Measurements from ENCODE around the gene FIGNL2. TPM values are rescaled to one million over a fixed set of nuclear protein-coding genes. Genes with fewer than 3 reads are reported as not detected.
A peak's percentile ranks its signal among the peaks of the same experiment; 100 is the strongest.

The FIGNL2 gene
- total RNA-seq, 1 donor from 2014 or later: not detected

DNA sequence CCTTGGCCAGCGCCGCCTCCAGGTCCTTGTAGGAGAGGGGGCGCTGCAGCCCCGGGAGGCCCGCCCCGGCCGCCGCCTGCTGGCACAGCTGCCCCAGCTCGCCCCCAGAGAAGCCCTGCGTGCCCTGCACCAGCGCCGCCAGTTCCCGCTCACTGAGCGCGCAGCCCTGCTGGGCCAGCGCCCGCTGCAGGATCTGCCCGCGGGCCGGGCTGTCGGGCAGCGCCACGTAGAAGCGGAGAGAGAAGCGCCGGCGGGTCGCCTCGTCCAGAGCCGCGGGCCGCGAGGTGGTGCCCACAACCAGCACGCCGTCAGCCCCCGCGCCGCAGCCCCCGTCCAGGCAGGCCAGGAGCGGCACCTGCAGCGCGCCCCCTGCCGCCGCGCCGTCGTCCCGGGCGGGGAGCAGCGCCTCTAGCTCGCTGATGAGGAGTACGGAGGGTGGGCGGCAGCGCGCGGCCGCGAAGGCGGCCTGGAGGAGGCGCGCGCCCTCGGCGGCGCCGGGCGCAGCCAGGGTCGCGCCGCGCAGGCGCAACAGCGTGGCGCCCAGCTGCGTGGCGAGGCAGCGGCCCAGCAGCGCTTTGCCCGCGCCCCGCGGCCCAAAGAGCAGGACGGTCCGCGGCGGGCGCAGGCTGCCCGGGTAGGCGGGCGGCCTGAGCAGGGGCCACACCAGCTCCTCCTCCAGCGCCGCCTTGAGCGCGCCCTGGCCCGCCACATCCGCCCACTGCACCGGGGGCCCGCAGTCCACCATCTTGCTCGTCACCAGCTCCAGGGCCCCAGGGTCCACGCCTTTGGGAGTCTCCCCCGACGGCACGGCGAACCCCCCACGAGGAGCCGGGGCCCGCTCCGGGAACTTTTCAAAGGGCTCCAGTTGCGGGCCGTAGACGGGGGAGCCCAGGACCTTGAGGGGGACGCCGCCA is 27.7 kb downstream of the FIGNL2 start:
- H3K27ac ChIP-seq: peak overlapping the region; percentile 50
- H3K27me3 ChIP-seq: no peaks in the 10 kb centered on the region
- no peaks in the 10 kb centered on the region for H3K9me3 ChIP-seq
- TF ChIP-seq POLR2AphosphoS5 (IDR thresholded peaks at IDR 0.05; ENCODE audit: insufficient read depth in 1 of 2, low read depth in 1 of 2) (no peak), POLR2A (IDR thresholded peaks at IDR 0.05) (no peak)
- TF ChIP-seq, protein P1, sequence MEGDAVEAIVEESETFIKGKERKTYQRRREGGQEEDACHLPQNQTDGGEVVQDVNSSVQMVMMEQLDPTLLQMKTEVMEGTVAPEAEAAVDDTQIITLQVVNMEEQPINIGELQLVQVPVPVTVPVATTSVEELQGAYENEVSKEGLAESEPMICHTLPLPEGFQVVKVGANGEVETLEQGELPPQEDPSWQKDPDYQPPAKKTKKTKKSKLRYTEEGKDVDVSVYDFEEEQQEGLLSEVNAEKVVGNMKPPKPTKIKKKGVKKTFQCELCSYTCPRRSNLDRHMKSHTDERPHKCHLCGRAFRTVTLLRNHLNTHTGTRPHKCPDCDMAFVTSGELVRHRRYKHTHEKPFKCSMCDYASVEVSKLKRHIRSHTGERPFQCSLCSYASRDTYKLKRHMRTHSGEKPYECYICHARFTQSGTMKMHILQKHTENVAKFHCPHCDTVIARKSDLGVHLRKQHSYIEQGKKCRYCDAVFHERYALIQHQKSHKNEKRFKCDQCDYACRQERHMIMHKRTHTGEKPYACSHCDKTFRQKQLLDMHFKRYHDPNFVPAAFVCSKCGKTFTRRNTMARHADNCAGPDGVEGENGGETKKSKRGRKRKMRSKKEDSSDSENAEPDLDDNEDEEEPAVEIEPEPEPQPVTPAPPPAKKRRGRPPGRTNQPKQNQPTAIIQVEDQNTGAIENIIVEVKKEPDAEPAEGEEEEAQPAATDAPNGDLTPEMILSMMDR (IDR thresholded peaks at IDR 0.05): no peak
- DNase-seq (ENCODE audit: extremely low spot score in 2 of 2): no peak
- H3K36me3 ChIP-seq: no peaks in the 10 kb centered on the region
- H3K4me3 ChIP-seq: peak overlapping the region; percentile 49 to 56
- intact Hi-C loops (cut with DNase I): no loop called here
- peaks cover 16% of the 10 kb centered on the region for H3K4me1 ChIP-seq

DNA sequence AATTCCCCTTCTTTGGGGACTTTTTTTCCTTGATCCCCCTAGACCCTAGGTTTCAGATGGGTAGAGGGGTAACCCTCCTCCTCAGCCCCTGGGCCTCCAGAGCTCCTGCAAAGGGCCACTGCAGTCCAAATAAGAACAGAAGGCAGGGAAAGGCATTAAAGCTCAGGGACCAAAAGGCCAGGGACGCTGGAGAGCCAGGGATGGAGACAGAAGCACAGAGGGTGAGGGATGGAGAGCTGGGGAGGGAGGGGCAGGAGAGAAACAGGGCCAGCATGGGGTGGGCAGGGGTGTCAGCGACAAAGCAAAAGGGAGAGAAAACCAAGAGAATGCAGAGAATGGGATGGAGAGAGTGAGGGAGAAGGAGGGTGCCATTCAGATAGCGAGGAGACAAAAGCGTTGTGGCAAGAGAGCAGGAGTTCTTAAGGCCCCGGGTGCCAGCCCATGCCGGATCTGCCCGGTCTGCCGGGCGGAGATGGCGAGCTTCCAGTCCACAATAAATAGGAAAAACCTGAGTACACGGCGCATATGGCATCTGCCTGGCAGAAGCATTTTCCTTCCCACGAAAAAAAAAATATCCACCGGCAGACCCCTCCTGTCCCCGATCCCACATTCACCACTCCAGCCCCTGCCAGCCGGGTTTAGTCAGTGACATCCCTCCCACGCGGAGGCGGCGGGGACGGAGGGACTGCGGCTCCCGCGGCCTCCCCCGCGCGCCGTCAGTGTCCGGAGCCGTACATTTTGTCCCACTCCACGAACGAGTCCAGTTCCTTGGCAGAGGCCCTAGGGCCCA is 28.6 kb downstream of the FIGNL2 start:
- H3K4me3 ChIP-seq: peak overlapping the region; percentile 49 to 56
- TF ChIP-seq, protein P1 (IDR thresholded peaks at IDR 0.05): no peak
- H3K36me3 ChIP-seq: no peaks in the 10 kb centered on the region
- no peaks in the 10 kb centered on the region for H3K27me3 ChIP-seq
- peaks cover 18% of the 10 kb centered on the region for H3K4me1 ChIP-seq
- H3K27ac ChIP-seq: peak overlapping the region; percentile 50
- intact Hi-C loops (cut with DNase I): no loop called here
- DNase-seq (ENCODE audit: extremely low spot score in 2 of 2): no peak
- H3K9me3 ChIP-seq: no peaks in the 10 kb centered on the region

DNA sequence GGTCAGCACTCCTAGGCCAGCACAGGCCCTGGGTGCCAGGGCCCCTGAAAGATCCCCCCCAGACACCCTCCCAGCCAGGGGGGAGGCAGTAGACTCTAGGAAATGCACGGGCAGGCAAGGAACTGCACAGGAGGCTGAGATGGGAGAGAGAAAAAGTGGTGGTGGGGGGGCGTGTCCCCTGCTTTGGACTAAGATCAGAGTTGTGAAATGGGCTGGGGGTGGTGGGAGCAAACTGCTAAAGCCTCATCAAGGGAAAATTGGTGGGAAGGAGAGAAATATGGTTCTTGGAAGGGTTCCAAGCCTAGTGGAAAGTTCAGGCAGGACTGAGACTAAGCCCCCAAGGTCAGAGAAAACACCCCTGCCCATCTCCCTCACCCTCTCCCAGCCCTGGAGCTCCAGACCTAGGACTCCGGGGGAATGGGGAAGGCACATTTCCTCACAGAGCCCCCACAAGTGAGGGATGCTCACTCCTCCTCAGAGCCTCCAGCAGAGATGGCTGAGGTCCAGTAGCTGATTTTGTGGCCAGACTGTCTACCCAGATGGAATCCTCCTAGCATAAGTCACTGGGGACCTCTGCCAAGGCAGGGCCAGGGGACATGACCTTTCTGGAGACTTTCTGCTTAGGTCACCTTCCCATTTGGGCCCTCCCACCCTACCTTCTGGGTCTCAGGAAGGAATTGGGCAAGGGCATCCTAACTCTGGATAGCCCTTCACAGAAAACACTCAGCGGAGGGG is 29.8 kb downstream of the FIGNL2 start:
- no peak overlapping the region for H3K27ac ChIP-seq
- intact Hi-C loops (cut with DNase I): no loop called here
- TF ChIP-seq POLR2A (IDR thresholded peaks at IDR 0.05) (no peak), POLR2AphosphoS5 (IDR thresholded peaks at IDR 0.05; ENCODE audit: insufficient read depth in 1 of 2, low read depth in 1 of 2) (no peak)
- TF ChIP-seq, protein P1 (IDR thresholded peaks at IDR 0.05): no peak
- H3K4me1 ChIP-seq: peaks cover 22% of the 10 kb centered on the region
- no peaks in the 10 kb centered on the region for H3K36me3 ChIP-seq
- DNase-seq (ENCODE audit: extremely low spot score in 2 of 2): no peak
- no peaks in the 10 kb centered on the region for H3K9me3 ChIP-seq
- no peaks in the 10 kb centered on the region for H3K27me3 ChIP-seq
- no peak overlapping the region for H3K4me3 ChIP-seq

DNA sequence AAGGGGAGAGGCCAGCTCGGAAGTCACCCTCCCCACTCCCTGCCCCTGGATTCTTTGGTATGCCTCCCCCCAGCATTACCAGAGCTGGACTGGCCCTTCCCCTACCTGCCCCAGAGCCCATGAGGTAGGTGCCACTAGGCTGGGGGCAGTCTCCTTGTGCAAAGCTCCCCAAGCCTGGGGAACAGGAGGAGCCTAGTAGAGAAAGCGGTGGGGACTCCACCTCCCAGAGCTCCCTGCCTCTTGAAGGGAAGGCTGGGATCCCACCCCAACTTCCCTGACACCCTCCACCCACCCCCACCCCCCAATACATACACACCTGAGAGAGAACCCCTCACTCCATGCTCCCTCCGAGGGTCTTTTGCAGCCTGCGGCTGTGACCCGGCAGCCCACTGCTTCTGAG is 30.4 kb downstream of the FIGNL2 start:
- TF ChIP-seq, protein P1 (IDR thresholded peaks at IDR 0.05): no peak
- TF ChIP-seq POLR2A (IDR thresholded peaks at IDR 0.05): no peak
- no peak for TF ChIP-seq POLR2AphosphoS5 (IDR thresholded peaks at IDR 0.05; ENCODE audit: insufficient read depth in 1 of 2, low read depth in 1 of 2)
- Histone ChIP-seq H3K27me3 (no peaks in the 10 kb centered on the region), H3K36me3 (no peaks in the 10 kb centered on the region), H3K4me1 (peaks cover 22% of the 10 kb centered on the region), H3K9me3 (no peaks in the 10 kb centered on the region), H3K4me3 (no peak overlapping the region), H3K27ac (no peak overlapping the region)
- no peak for DNase-seq (ENCODE audit: extremely low spot score in 2 of 2)
- intact Hi-C loops (cut with DNase I): no loop called here

Data from vagina (tissue), 2 donors.